HG02763 (cell line): ENCODE measurements around the gene HPS5.
A peak's percentile ranks its signal among the peaks of the same experiment; 100 is the strongest.

Source experiments
- ATAC-seq: cut with Tn5 transposase; IDR thresholded peaks from one replicate; pipeline ENCODE4 v1.9.1; 2021; ENCODE audit warnings: mild to moderate bottlenecking, moderate library complexity; ENCODE audit not compliant: unreplicated experiment

The HPS5 gene

GRCh38 chr11:18321578-18321968 lies 367 bp downstream of the HPS5 start:
- ATAC-seq: peak; percentile 2

GRCh38 chr11:18320617-18321016 lies 1.3 kb downstream of the HPS5 start:
- no peak for ATAC-seq

- no peak for ATAC-seq
These were observed 2.0 kb downstream of the HPS5 start for GRCh38 chr11:18319914-18320313.

GRCh38 chr11:18317551-18317950 lies 4.4 kb downstream of the HPS5 start:
- ATAC-seq: no peak

- ATAC-seq: no peak
These were observed 6.0 kb downstream of the HPS5 start for GRCh38 chr11:18315893-18316292.

- no peak for ATAC-seq
These were observed 7.0 kb downstream of the HPS5 start for GRCh38 chr11:18314784-18315523.

GRCh38 chr11:18313965-18314763 lies 7.8 kb downstream of the HPS5 start:
- no peak for ATAC-seq

- ATAC-seq: no peak
These were observed 9.1 kb downstream of the HPS5 start for GRCh38 chr11:18312663-18313420.

- ATAC-seq: no peak
These were observed 9.9 kb downstream of the HPS5 start for GRCh38 chr11:18312012-18312411.

GRCh38 chr11:18310800-18311340 lies 11.1 kb downstream of the HPS5 start:
- no peak for ATAC-seq

- ATAC-seq: no peak
These were observed 12.2 kb downstream of the HPS5 start for GRCh38 chr11:18309691-18310090.

- ATAC-seq: no peak
These were observed 13.7 kb downstream of the HPS5 start for GRCh38 chr11:18308242-18308641.

GRCh38 chr11:18307461-18308139 lies 14.3 kb downstream of the HPS5 start:
- no peak for ATAC-seq

GRCh38 chr11:18304745-18305144 lies 17.2 kb downstream of the HPS5 start:
- ATAC-seq: no peak

GRCh38 chr11:18299721-18300120 lies 22.2 kb downstream of the HPS5 start:
- ATAC-seq: no peak

- no peak for ATAC-seq
These were observed 26.6 kb downstream of the HPS5 start for GRCh38 chr11:18295316-18295715.

- ATAC-seq: no peak
These were observed 27.1 kb downstream of the HPS5 start for GRCh38 chr11:18294862-18295261.

- ATAC-seq: no peak
These were observed 33.0 kb downstream of the HPS5 start for GRCh38 chr11:18288911-18289310.

GRCh38 chr11:18285841-18286240 lies 36.1 kb downstream of the HPS5 start:
- no peak for ATAC-seq

- ATAC-seq: no peak
These were observed 39.3 kb downstream of the HPS5 start for GRCh38 chr11:18282626-18283025.
